GM19193 (cell line): Measurements from ENCODE around the gene SEPTIN1.

Experiments used
- POLR2A ChIP-seq: IDR thresholded peaks from 4 replicates; pipeline ENCODE4 v1.6.1; 2011; ENCODE audit not compliant: insufficient read depth, insufficient read length; ENCODE audit errors: extremely low read depth

SEPTIN1 gene

DNA sequence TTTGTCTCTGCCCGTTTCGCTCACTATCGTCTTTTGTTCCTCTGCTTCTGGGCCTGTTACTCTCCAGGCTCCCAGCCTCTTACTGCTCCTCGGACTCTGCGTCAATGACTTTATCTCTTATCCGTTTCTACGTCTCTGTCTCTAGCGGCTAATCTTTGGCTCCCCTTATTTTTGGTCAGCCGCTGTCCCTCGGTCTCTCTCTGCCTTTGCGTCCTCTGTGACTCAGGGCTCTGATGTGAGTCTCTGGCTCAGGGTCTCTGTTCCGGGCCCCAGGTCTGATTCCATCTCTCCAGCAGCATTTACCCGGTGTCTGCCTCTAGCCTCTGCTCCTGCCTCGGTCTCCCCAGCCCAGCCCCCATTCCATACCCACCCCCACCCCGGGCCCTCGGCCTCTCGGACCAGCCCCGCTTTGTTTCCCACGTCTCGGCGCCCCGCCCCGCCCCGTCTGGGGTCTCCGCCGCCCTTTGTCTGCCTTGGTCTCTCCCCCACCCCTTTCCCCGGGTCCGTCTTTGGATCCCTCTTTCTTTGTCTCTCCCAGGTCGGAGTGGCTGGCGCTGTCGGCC lies 12.3 kb upstream of the SEPTIN1 start:
- no peak for TF ChIP-seq POLR2A

DNA sequence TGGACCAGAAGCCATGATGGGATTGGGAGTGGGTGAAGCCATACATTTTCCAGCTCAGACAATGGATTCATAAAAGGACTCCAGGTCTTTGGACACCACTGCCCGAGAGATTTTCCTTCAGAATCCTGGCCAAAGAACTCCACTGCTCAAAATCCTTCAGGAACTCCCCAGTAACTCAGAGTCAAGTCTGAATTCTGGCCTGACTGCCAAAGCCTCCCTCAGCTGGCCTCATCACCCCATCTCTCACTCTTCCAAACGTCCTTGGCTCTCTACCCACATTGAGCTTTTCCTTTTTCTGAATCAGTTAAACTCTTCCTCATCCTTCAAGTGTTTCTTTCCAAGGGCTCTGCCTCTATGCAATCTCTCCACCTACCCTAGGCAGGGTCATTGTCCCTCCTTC lies 1.2 kb upstream of the SEPTIN1 start:
- TF ChIP-seq POLR2A: no peak

DNA sequence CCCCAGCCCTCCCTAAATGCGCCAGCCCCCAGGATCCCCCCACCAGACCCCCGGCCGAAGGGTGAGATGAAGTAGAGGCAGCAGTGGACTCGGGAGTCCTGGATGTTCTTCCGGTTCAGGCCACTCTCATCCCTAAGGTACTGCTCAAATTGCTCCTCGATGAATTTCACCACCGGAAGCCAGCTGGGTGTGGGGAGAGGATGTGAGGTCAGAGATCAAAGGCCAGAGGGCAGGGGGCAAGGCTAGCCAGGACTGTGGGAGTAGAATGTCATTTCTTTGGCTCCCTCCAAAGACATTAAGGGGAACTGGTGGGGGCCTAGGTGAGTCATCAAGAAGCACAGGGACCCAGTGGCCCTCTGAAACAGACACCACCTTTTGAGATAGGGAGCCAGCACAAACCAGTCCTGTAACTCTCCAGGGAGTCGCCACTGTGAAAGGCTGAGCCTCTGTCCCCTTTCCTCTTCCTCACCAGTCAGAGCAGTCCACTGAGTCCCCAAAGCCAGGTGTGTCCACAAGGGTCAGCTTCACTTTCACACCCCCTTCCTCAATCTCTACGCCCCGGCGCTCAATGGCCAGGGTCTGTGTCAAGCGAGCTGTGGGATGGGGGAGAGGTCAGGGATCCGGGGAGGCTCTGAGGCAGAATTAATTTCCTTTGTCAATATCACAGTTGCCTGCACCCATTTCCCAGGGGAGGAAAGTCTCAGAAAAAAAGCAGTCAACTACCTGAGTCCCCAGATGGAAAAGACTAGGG lies 895 bp downstream of the SEPTIN1 start:
- TF ChIP-seq POLR2A: no peak

DNA sequence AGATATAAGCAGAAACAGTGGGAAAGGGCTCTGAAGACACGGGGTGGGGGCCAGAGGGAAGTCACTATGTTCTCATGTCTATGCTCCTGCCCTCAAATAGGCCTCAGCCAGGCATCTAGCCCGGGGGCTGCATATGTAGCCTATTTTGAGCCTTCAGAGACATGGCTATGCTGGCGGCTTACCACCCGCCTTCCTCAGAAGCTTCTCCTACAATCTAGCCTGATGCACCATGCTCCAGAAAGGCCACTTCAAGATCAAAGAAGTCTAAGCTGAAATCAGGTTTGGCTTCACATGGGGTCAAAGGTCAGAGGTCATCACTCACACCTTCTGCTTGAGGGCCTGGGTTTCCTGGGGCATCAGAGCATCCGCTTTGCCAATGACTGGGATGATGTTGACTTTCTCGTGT lies 1.6 kb downstream of the SEPTIN1 start:
- TF ChIP-seq POLR2A: no peak

- no peak for TF ChIP-seq POLR2A
Observed at GRCh38 chr16:30380072-30380802, 2.1 kb downstream of the SEPTIN1 start.

- TF ChIP-seq POLR2A: no peak
Observed at GRCh38 chr16:30379158-30379783, 3.1 kb downstream of the SEPTIN1 start.

- TF ChIP-seq POLR2A: peak; percentile 66
Observed at GRCh38 chr16:30378236-30379157, 3.9 kb downstream of the SEPTIN1 start.

DNA sequence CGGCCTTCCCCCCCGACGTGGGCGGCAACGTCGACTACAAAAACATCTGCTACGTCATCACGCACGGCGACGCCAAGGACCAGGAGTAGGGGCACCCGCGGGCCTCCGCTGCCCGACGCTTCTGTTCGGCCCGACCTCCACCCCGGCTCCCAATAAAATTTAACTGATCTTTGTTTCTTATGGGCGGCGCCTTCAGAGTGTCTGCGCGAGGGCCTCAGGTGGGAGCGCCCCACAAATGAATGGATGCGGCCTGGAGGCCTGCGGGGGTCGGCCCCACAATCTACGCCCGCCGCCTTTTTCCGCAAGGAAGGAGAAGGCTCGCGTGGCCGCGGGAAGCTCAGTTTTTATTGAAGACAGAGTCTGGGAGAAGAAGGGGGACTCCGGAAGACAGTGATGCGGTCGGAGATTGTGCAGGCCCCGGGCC lies 4.5 kb downstream of the SEPTIN1 start:
- TF ChIP-seq POLR2A: peak; percentile 59

GRCh38 chr16:30377050-30377811 lies 5.1 kb downstream of the SEPTIN1 start:
- no peak for TF ChIP-seq POLR2A

GRCh38 chr16:30376461-30376902 lies 5.9 kb downstream of the SEPTIN1 start:
- no peak for TF ChIP-seq POLR2A

- TF ChIP-seq POLR2A: no peak
Observed at GRCh38 chr16:30375864-30376263, 6.5 kb downstream of the SEPTIN1 start.

- no peak for TF ChIP-seq POLR2A
Observed at GRCh38 chr16:30374538-30374937, 7.8 kb downstream of the SEPTIN1 start, which contains the start of gene MYL11. Gene MYL11, plus strand, starts transcription at chr16:30374802. Its CDS starts 56 bp downstream, at chr16:30374858.

GRCh38 chr16:30372725-30373124 lies 9.6 kb downstream of the SEPTIN1 start:
- TF ChIP-seq POLR2A: no peak
